TTC549 (cell line): ENCODE data around the gene ZNF331.

Source experiments
- FAIRE-seq: peaks from 2 replicates; lab custom pipeline; 2012; peaks lifted over from hg19 to GRCh38; lab: Jason Lieb, UNC

ZNF331 gene

GRCh38 chr19:53521373-53522202, 16.4 kb upstream of the ZNF331 start:
- FAIRE-seq = no peak

GRCh38 chr19:53525922-53526321, 12.0 kb upstream of the ZNF331 start:
- FAIRE-seq = no peak

DNA sequence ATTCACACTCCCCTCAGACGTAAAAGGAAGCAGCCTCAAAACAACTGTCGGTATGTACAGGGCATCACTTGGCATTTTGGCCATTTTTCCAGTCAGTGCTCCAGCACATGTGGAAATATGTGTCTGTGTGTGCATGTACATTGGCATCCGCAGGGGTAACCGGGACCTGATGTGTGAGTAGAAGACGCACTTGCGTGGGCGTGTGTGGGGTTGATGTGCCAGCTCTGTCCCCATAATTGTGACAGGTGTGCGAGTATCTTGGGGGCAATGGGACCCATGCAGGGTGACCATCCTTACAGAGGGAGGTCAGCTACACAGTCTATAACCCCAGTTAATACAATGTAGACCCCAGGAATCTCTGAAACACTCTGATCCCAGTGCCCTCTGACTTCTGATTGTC, 7.3 kb upstream of the ZNF331 start:
- FAIRE-seq = no peak

DNA sequence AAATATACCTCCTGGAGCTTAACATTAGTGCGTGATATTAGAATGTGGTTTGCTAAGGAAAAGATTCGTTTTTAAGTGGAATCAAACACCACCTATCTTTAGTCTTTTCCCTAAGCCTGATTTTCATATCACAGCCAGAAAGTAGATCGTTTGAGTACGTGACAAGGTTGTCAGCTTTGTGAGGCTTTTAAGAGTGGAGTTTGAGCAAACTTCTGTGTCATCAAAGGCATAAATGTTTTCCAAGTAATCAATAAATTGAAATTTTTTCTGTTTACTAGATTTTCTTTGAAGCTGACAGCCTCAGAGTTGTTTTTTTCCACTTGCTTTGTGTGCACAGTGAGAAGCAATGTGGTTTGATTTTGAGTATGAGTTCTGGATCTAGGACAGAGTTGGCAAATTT, 6.5 kb upstream of the ZNF331 start:
- FAIRE-seq = no peak

- FAIRE-seq = no peak
Measured at GRCh38 chr19:53532362-53532761, 5.6 kb upstream of the ZNF331 start.

DNA sequence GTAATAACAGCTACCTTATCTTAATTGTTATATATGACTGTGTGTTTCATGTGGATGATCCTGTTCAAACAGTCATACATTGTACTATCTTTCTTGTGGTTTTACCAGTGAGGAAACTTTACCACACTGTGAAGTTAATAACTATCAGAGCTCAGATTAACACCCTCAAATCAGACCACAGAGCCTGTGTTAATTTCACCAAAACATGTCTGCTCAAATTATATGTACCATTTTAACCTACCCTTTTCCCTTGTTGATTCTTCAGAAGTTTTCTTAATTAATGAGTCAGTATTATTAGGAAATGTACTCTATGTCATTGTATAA, 1.8 kb upstream of the ZNF331 start:
- no peak for FAIRE-seq

DNA sequence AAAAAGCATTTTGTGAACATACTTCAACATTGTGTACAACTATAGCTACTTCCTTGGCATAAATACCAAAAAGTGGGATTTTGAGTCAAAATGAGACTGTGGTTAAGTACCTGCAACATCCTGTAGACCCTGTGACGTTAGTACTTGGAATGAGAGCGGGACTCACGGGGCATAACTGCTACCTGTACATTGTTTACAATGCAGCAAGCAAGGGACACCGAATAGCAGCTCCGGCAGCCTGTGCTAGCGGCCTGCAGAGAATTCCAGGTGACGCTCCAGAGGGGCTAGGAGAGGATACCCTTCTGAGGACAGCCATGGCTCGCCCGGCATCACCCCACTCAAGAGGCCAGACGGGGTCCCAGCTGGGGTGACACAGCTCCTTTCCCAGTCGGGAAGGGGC, 824 bp upstream of the ZNF331 start:
- no peak for FAIRE-seq

- no peak for FAIRE-seq
Measured at GRCh38 chr19:53538378-53539109, 599 bp downstream of the ZNF331 start.

GRCh38 chr19:53540091-53540490, 2.1 kb downstream of the ZNF331 start:
- no peak for FAIRE-seq

GRCh38 chr19:53541971-53542370, 4.0 kb downstream of the ZNF331 start:
- no peak for FAIRE-seq

- FAIRE-seq = no peak
Measured at GRCh38 chr19:53545271-53546065, 7.5 kb downstream of the ZNF331 start.

GRCh38 chr19:53546758-53547513, 9.0 kb downstream of the ZNF331 start:
- FAIRE-seq = no peak

GRCh38 chr19:53549340-53549739, 11.4 kb downstream of the ZNF331 start:
- no peak for FAIRE-seq

GRCh38 chr19:53552001-53552721, 14.2 kb downstream of the ZNF331 start:
- no peak for FAIRE-seq

DNA sequence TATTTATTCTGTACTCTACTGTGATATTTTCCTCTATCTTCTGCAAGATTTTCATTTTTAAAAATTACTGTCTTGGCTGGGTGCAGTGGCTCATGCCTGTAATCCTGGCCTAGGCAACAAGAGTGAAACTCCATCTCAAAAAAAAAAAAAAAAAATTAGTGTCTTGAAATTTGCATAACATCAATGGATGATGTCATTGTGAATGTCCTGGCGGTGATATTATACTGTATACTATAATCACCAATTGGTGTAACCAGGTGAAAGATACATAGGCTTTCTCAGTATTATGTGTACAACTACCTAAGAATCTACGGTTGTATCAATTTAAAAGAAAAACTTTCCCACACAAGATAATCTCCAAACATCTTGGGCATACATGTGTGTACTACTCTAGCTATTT, 15.2 kb downstream of the ZNF331 start:
- FAIRE-seq = no peak

DNA sequence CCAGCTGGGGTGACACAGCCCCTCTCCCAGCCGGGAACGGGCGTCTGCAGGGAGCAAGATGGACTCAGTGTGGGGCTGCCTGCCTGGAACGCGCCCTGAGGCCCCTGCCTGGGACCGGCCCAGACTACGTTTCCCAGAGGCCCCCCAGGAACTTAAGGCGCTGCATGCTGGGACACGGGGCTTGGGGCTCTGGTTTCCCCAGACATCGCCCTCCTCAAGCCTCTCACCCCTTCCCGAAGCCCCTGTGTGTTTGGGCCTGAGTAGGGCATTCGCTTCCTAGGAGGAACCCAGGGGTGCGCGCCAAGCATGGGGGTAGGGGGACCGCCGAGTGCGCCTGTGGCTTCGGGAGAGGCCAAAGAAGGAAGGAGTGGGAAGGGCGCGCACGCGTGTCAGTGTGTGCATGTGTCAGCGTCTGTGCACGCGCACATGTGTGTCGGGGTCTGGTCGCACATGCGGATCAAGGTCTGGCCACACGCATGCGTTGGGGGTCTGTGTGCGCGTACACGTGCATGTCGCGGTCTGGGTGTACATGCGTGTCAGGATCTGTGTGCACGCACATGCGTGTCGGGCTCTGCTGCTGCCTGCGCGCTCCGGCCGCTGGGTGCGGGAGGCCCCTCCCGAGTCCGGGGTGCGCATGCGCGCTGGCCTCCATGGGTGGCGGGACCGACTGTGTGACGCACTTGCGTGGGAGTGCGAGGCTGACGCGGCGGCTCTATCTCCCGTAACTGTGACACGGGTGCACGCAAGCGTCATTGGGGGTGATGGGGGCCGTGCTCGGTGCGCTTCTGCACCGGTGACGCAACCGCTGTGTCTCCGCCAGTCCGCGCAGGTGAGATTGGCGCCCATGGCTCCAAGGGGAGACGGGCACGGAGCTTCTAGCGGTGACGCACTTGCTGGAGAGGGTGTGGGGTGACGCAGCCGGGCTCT, 16.2 kb downstream of the ZNF331 start:
- FAIRE-seq = no peak

DNA sequence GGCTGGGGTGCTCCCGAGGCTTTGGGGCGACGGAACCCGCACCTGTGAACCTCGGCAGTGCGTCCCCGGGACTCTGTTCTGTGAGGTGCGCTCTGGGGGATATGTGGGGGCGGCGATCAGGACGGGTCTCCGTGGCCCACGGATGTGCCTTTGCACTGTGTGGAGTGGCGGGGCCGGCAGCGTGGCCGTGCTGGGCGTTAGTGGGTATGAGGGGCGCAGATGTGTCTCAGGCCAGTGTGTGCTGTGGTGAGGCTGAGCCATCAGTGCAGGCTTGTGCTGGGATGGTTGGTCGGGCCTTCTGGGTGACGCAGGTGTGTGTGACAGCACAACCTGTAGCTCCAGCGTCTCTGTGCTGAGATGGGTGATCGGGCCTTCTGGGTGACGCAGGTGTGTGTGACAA, 16.9 kb downstream of the ZNF331 start:
- FAIRE-seq = no peak

GRCh38 chr19:53555352-53555751, 17.4 kb downstream of the ZNF331 start:
- no peak for FAIRE-seq

- FAIRE-seq = no peak
Measured at GRCh38 chr19:53571339-53571738, 33.4 kb downstream of the ZNF331 start.

DNA sequence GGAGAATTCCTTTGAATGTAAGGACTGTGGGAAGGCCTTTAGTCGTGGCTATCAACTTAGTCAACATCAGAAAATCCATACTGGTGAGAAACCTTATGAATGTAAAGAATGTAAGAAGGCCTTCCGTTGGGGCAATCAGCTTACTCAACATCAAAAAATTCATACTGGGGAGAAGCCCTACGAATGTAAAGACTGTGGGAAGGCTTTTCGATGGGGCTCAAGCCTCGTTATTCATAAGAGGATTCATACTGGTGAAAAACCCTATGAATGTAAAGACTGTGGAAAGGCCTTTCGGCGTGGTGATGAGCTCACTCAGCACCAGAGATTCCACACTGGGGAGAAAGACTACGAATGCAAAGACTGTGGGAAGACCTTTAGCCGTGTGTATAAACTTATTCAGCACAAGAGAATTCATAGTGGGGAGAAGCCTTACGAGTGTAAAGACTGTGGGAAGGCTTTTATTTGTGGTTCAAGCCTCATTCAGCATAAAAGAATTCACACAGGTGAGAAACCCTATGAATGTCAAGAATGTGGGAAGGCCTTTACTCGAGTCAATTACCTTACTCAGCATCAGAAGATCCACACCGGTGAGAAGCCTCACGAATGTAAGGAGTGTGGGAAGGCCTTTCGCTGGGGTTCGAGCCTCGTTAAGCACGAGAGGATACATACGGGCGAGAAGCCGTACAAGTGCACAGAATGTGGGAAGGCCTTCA, 39.2 kb downstream of the ZNF331 start:
- no peak for FAIRE-seq
